ENCODE results near the gene SLIT3.

The SLIT3 gene

DNA sequence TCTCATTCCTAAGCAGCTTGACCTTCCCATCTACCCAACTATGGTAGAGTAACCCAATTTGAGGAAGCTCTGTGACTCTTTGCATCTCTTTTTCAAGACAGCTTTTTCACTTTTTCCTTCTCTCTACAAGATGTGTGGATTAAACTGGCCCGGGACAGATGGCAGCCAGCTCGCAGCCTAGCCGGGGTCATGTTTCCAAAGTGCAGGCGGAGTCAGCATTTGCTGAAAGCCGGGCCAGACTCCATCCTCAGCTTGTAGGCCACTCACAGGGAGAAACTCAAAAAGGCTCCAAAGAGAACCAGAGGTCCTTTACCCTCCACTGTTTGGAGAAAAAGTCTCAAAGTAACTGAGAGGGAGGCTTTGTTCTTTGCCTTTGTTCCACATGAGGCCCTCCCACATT lies 435.0 kb downstream of the SLIT3 start:
- TF ChIP-seq POLR2AphosphoS5 (IDR thresholded peaks at IDR 0.05; ENCODE audit: low read depth): no peak
- TF ChIP-seq, protein P1, sequence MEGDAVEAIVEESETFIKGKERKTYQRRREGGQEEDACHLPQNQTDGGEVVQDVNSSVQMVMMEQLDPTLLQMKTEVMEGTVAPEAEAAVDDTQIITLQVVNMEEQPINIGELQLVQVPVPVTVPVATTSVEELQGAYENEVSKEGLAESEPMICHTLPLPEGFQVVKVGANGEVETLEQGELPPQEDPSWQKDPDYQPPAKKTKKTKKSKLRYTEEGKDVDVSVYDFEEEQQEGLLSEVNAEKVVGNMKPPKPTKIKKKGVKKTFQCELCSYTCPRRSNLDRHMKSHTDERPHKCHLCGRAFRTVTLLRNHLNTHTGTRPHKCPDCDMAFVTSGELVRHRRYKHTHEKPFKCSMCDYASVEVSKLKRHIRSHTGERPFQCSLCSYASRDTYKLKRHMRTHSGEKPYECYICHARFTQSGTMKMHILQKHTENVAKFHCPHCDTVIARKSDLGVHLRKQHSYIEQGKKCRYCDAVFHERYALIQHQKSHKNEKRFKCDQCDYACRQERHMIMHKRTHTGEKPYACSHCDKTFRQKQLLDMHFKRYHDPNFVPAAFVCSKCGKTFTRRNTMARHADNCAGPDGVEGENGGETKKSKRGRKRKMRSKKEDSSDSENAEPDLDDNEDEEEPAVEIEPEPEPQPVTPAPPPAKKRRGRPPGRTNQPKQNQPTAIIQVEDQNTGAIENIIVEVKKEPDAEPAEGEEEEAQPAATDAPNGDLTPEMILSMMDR (IDR thresholded peaks at IDR 0.05; ENCODE audit: insufficient read depth, low read length): no peak
- no peak for TF ChIP-seq SPI1 (IDR thresholded peaks at IDR 0.05; ENCODE audit: borderline replicate concordance, low read depth)
- no peak for TF ChIP-seq GABPA (IDR thresholded peaks at IDR 0.05; ENCODE audit: low read depth)
- TF ChIP-seq, protein P2, sequence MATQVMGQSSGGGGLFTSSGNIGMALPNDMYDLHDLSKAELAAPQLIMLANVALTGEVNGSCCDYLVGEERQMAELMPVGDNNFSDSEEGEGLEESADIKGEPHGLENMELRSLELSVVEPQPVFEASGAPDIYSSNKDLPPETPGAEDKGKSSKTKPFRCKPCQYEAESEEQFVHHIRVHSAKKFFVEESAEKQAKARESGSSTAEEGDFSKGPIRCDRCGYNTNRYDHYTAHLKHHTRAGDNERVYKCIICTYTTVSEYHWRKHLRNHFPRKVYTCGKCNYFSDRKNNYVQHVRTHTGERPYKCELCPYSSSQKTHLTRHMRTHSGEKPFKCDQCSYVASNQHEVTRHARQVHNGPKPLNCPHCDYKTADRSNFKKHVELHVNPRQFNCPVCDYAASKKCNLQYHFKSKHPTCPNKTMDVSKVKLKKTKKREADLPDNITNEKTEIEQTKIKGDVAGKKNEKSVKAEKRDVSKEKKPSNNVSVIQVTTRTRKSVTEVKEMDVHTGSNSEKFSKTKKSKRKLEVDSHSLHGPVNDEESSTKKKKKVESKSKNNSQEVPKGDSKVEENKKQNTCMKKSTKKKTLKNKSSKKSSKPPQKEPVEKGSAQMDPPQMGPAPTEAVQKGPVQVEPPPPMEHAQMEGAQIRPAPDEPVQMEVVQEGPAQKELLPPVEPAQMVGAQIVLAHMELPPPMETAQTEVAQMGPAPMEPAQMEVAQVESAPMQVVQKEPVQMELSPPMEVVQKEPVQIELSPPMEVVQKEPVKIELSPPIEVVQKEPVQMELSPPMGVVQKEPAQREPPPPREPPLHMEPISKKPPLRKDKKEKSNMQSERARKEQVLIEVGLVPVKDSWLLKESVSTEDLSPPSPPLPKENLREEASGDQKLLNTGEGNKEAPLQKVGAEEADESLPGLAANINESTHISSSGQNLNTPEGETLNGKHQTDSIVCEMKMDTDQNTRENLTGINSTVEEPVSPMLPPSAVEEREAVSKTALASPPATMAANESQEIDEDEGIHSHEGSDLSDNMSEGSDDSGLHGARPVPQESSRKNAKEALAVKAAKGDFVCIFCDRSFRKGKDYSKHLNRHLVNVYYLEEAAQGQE (IDR thresholded peaks at IDR 0.05; ENCODE audit: insufficient replicate concordance, low read depth): no peak
- Histone ChIP-seq H3K27ac (replicated peaks) (no peak overlapping the region), H3K4me3 (replicated peaks; ENCODE audit: insufficient read depth, low read length) (no peak overlapping the region), H3K27me3 (ENCODE audit: insufficient read depth, poor library complexity, severe bottlenecking) (no peaks in the 10 kb centered on the region)
- no peak for DNase-seq (ENCODE audit: low read depth in 1 of 2, low spot score in 1 of 2)

DNA sequence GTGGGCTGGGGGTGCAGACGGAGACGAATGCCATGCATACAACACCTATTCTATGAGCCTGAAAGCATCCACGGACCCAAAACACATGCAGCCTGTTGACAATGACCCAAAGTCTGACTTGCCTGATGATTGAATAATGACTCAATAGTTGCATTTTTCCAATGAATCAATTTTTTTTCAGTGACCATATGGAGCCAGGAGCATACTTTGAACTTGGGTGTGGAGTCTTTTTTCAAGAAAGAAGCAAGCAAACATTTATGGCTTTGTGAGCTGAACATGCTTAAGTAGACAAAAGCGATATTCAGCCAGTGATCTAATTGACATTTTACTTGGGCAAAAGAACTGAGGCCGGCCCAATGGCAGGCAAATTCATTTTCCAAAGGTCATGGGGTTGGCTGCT lies 437.9 kb downstream of the SLIT3 start:
- H3K4me3 ChIP-seq (replicated peaks; ENCODE audit: insufficient read depth, low read length): no peak overlapping the region
- no peaks in the 10 kb centered on the region for H3K27me3 ChIP-seq (ENCODE audit: insufficient read depth, poor library complexity, severe bottlenecking)

DNA sequence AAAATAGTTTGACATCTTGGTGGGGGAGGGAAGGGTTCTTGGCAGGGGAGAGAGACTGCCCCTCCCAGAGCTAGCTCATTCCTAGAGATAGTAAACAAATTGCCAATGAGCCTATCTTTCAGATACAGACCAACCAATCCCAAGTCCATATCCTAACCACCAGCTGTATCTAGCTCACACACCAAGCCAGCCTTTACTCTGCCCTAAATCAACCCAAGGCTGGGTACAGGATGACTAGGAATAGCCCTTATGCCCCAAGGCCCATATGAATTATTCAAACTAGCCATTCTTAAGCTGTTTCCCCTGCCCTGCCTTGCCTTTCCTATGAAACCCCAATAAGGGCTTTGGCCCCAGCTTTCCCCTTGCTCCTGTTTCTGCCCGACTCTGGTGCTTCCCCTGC lies 440.4 kb downstream of the SLIT3 start:
- DNase-seq (ENCODE audit: low read depth in 1 of 2, low spot score in 1 of 2): no peak
- TF ChIP-seq, protein P2 (IDR thresholded peaks at IDR 0.05; ENCODE audit: insufficient replicate concordance, low read depth): no peak
- H3K4me3 ChIP-seq (replicated peaks; ENCODE audit: insufficient read depth, low read length): no peak overlapping the region
- H3K27ac ChIP-seq (replicated peaks): no peak overlapping the region
- no peaks in the 10 kb centered on the region for H3K27me3 ChIP-seq (ENCODE audit: insufficient read depth, poor library complexity, severe bottlenecking)

More for the DNA sequence above, 437.9 kb downstream of the SLIT3 start:
- TF ChIP-seq SPI1 (IDR thresholded peaks at IDR 0.05; ENCODE audit: borderline replicate concordance, low read depth): no peak
- TF ChIP-seq, protein P2 (IDR thresholded peaks at IDR 0.05; ENCODE audit: insufficient replicate concordance, low read depth): no peak
- TF ChIP-seq, protein P1 (IDR thresholded peaks at IDR 0.05; ENCODE audit: insufficient read depth, low read length): no peak
- TF ChIP-seq GABPA (IDR thresholded peaks at IDR 0.05; ENCODE audit: low read depth): no peak
- TF ChIP-seq POLR2AphosphoS5 (IDR thresholded peaks at IDR 0.05; ENCODE audit: low read depth): no peak
- no peak for DNase-seq (ENCODE audit: low read depth in 1 of 2, low spot score in 1 of 2)
- no peak overlapping the region for H3K27ac ChIP-seq (replicated peaks)

- no peaks in the 10 kb centered on the region for H3K27me3 ChIP-seq (ENCODE audit: insufficient read depth, poor library complexity, severe bottlenecking)
- TF ChIP-seq, protein P2 (IDR thresholded peaks at IDR 0.05; ENCODE audit: insufficient replicate concordance, low read depth): no peak
- TF ChIP-seq SPI1 (IDR thresholded peaks at IDR 0.05; ENCODE audit: borderline replicate concordance, low read depth) (no peak), POLR2AphosphoS5 (IDR thresholded peaks at IDR 0.05; ENCODE audit: low read depth) (no peak), GABPA (IDR thresholded peaks at IDR 0.05; ENCODE audit: low read depth) (no peak)
- TF ChIP-seq, protein P1 (IDR thresholded peaks at IDR 0.05; ENCODE audit: insufficient read depth, low read length): no peak
- H3K27ac ChIP-seq (replicated peaks): no peak overlapping the region
- H3K4me3 ChIP-seq (replicated peaks; ENCODE audit: insufficient read depth, low read length): no peak overlapping the region
- no peak for DNase-seq (ENCODE audit: low read depth in 1 of 2, low spot score in 1 of 2)
These were observed 440.9 kb downstream of the SLIT3 start for GRCh38 chr5:168860081-168860480.
